ENCODE data around the gene REXO1. TPM values are rescaled to one million over a fixed set of nuclear protein-coding genes. Genes with fewer than 3 reads are reported as not detected.

Gene REXO1
- total and polyA plus RNA-seq, 2 donors from 2014 or later: 12.1 to 36.8 TPM

DNA sequence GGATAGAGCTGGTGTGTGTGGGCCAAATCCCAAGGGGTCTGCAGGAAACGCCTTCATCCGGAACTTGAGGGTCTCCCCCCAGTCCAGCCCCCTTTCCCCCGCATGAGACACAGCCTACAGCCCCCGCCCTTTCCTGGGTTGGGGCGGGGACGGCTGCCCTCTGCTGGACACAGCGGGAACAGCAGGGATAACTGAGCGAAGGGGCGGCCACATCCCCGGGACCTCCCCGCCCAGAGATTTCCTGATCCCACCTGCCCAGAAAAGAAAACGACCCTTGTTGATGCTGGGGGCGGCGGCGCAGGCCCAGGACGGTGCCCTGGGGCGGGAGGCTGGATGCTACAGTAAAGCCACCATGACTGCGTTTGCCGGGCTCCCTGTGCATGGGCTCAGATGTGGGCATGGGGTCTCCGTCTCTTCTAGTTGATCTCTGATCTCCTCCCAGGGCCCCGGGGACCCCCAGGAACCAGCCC, 80.8 kb downstream of the REXO1 start:
- peaks cover 0 to 14% (median 6%) of the 10 kb centered on the region in 3 donors for H3K9me3 ChIP-seq (ENCODE audit: control insufficient read depth in 2 of 3, insufficient read depth in 1 of 3, low read length in 3 of 3)
- no peak overlapping the region for H3K4me3 ChIP-seq (ENCODE audit: low read length in 3 of 3)
- H3K4me1 ChIP-seq (ENCODE audit: control insufficient read depth in 2 of 3, insufficient read depth in 2 of 3, low read depth in 1 of 3, low read length in 3 of 3): no peaks in the 10 kb centered on the region
- H3K9ac ChIP-seq (ENCODE audit: low read length in 3 of 3): no peak overlapping the region
- intact Hi-C loops (cut with DNase I): loop anchor here (5.0 kb wide), 1 partner anchor 220 kb away; no protein-coding TSS in a partner anchor
- no peak overlapping the region for H3K27ac ChIP-seq (ENCODE audit: low read depth in 2 of 2, low read length in 2 of 2)
- TF ChIP-seq, protein P1, sequence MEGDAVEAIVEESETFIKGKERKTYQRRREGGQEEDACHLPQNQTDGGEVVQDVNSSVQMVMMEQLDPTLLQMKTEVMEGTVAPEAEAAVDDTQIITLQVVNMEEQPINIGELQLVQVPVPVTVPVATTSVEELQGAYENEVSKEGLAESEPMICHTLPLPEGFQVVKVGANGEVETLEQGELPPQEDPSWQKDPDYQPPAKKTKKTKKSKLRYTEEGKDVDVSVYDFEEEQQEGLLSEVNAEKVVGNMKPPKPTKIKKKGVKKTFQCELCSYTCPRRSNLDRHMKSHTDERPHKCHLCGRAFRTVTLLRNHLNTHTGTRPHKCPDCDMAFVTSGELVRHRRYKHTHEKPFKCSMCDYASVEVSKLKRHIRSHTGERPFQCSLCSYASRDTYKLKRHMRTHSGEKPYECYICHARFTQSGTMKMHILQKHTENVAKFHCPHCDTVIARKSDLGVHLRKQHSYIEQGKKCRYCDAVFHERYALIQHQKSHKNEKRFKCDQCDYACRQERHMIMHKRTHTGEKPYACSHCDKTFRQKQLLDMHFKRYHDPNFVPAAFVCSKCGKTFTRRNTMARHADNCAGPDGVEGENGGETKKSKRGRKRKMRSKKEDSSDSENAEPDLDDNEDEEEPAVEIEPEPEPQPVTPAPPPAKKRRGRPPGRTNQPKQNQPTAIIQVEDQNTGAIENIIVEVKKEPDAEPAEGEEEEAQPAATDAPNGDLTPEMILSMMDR (IDR thresholded peaks at IDR 0.05; ENCODE audit: borderline replicate concordance, extremely low read depth, insufficient read depth): peak; percentile 86
- H3K36me3 ChIP-seq (ENCODE audit: control insufficient read depth in 2 of 3, insufficient read depth in 3 of 3, low read length in 3 of 3): no peaks in the 10 kb centered on the region
- peaks cover 32% of the 10 kb centered on the region for H3K27me3 ChIP-seq (ENCODE audit: control insufficient read depth, insufficient read depth, low read length)
- no peak for FAIRE-seq
- DNase-seq: peak in 4 of 5 donors; percentile 37 to 75 (median 64)

DNA sequence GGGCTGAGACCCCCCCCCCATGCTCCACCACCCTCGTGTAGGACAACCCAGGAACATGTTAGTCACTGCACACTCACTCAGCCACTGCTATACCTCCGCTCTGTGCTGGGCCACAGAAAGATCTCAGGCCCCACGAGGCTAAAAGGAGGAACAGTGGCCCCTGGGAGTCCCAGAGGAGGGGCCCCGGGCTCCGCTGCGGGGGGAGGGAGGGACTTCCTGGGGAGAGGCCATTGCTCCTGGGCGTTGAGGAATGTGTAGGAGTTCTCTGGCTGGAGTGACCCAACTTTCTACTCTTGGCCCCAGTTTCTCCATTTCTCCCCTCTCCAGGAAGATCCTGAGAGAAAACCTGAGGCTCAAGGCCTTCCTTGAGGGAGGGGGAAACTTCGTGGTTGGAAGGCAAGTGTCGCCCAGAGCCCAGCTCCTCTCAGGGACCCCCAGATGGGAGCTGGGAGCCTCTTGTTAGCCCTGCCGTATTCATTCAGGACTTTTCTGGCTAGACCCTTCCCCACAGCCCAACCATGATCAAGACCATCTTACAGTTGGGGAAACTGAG, 81.4 kb downstream of the REXO1 start:
- Histone ChIP-seq H3K9me3 (ENCODE audit: control insufficient read depth in 2 of 3, insufficient read depth in 1 of 3, low read length in 3 of 3) (peaks cover 0 to 14% (median 6%) of the 10 kb centered on the region in 3 donors), H3K36me3 (ENCODE audit: control insufficient read depth in 2 of 3, insufficient read depth in 3 of 3, low read length in 3 of 3) (no peaks in the 10 kb centered on the region), H3K9ac (ENCODE audit: low read length in 3 of 3) (no peak overlapping the region), H3K27ac (ENCODE audit: low read depth in 2 of 2, low read length in 2 of 2) (no peak overlapping the region), H3K4me1 (ENCODE audit: control insufficient read depth in 2 of 3, insufficient read depth in 2 of 3, low read depth in 1 of 3, low read length in 3 of 3) (no peaks in the 10 kb centered on the region), H3K4me3 (ENCODE audit: low read length in 3 of 3) (no peak overlapping the region), H3K27me3 (ENCODE audit: control insufficient read depth, insufficient read depth, low read length) (peaks cover 32% of the 10 kb centered on the region)
- FAIRE-seq (no peak), DNase-seq (no peak)
- TF ChIP-seq, protein P1 (IDR thresholded peaks at IDR 0.05; ENCODE audit: borderline replicate concordance, extremely low read depth, insufficient read depth): no peak
- intact Hi-C loops (cut with DNase I): loop anchor here (5.0 kb wide), 1 partner anchor 220 kb away; no protein-coding TSS in a partner anchor

DNA sequence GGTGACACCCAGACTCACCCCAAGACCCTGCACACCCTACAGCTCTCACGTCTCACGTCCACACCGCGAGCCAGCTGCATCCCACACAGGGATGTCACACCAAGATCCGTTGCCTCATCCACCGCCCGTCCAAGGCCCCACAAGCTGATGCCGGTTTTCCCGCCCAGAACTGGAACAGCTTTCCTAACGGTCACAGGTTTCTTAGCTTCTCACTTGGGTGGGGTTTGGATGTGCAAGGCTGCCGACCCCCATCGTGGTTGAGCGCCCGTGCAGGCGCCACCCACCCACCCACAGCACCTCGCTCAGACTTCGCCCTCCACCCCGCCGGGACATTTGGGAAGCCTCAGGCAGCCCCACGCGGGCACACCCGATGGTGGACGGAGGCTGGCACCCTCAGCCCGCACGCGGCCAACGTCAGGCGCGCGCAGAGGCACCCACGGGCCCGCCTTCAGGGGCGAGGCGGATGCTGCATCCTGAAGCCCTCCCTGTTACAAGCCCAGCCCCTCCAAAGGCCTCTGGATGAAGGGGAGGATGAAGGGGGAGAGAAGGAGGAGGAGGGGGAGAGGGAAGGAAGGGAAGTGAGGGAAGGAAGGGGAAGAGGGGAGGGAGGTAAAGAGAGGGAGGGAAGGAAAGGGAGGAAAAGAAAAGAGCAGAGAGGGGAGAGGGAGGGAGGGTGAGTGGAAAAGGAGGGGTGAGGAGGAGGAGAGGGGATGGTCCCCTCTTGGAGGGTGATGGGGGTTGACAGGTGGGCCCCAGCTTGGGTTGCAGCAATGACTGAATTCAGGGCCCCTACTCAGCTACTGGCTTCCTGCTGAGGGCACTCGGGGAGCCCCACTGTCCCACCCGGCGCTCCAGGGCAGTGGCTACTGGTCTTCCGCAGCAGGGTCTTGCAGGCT, 82.1 kb downstream of the REXO1 start:
- H3K27ac ChIP-seq (ENCODE audit: low read depth in 2 of 2, low read length in 2 of 2): no peak overlapping the region
- H3K36me3 ChIP-seq (ENCODE audit: control insufficient read depth in 2 of 3, insufficient read depth in 3 of 3, low read length in 3 of 3): no peaks in the 10 kb centered on the region
- peaks cover 0 to 10% (median 6%) of the 10 kb centered on the region in 3 donors for H3K9me3 ChIP-seq (ENCODE audit: control insufficient read depth in 2 of 3, insufficient read depth in 1 of 3, low read length in 3 of 3)
- H3K9ac ChIP-seq (ENCODE audit: low read length in 3 of 3): no peak overlapping the region
- intact Hi-C loops (cut with DNase I): loop anchor here (5.0 kb wide), 1 partner anchor 219 kb away; no protein-coding TSS in a partner anchor
- H3K27me3 ChIP-seq (ENCODE audit: control insufficient read depth, insufficient read depth, low read length): peaks cover 39% of the 10 kb centered on the region
- DNase-seq (no peak), FAIRE-seq (no peak)
- TF ChIP-seq, protein P1 (IDR thresholded peaks at IDR 0.05; ENCODE audit: borderline replicate concordance, extremely low read depth, insufficient read depth): no peak
- no peaks in the 10 kb centered on the region for H3K4me1 ChIP-seq (ENCODE audit: control insufficient read depth in 2 of 3, insufficient read depth in 2 of 3, low read depth in 1 of 3, low read length in 3 of 3)
- H3K4me3 ChIP-seq (ENCODE audit: low read length in 3 of 3): no peak overlapping the region

Small RNA genes within 50 kb of the gene (microRNA-seq; reads per million reads assigned to microRNA genes)
- gene MIR1909: not detected

Other genes with a start within 250 kb of the REXO1 start
- 200 TPM for gene UQCR11, start 243.0 kb downstream of the REXO1 start, total RNA-seq
- gene UQCR11, start 243.0 kb downstream of the REXO1 start, polyA plus RNA-seq (ENCODE audit: insufficient read depth, low read depth, low replicate concordance): 777 TPM
- gene TCF3, start 195.9 kb downstream of the REXO1 start, total RNA-seq: 50.2 TPM
- 20.3 TPM for gene TCF3, start 195.9 kb downstream of the REXO1 start, polyA plus RNA-seq (ENCODE audit: insufficient read depth, low read depth, low replicate concordance)
- gene ONECUT3, start 95.0 kb downstream of the REXO1 start, total RNA-seq: not detected
- gene ONECUT3, start 95.0 kb downstream of the REXO1 start, polyA plus RNA-seq (ENCODE audit: insufficient read depth, low read depth, low replicate concordance): not detected
- 3.6 TPM for gene ATP8B3, start 36.2 kb downstream of the REXO1 start, total RNA-seq
- 0.24 TPM for gene ATP8B3, start 36.2 kb downstream of the REXO1 start, polyA plus RNA-seq (ENCODE audit: insufficient read depth, low read depth, low replicate concordance)
- 22.2 TPM for gene KLF16, start 15.1 kb upstream of the REXO1 start, total RNA-seq
- gene KLF16, start 15.1 kb upstream of the REXO1 start, polyA plus RNA-seq (ENCODE audit: insufficient read depth, low read depth, low replicate concordance): 10.4 TPM
- 63.8 TPM for gene ABHD17A, start 37.0 kb upstream of the REXO1 start, total RNA-seq
- 65.1 TPM for gene ABHD17A, start 37.0 kb upstream of the REXO1 start, polyA plus RNA-seq (ENCODE audit: insufficient read depth, low read depth, low replicate concordance)
- 10.3 TPM for gene ADAT3, start 56.9 kb upstream of the REXO1 start, total RNA-seq
- 6.1 TPM for gene ADAT3, start 56.9 kb upstream of the REXO1 start, polyA plus RNA-seq (ENCODE audit: insufficient read depth, low read depth, low replicate concordance)
- 90.1 TPM for gene SCAMP4, start 56.9 kb upstream of the REXO1 start, total RNA-seq
- 49.5 TPM for gene SCAMP4, start 56.9 kb upstream of the REXO1 start, polyA plus RNA-seq (ENCODE audit: insufficient read depth, low read depth, low replicate concordance)
- gene CSNK1G2, start 92.7 kb upstream of the REXO1 start, total RNA-seq: 66.2 TPM
- 33.1 TPM for gene CSNK1G2, start 92.7 kb upstream of the REXO1 start, polyA plus RNA-seq (ENCODE audit: insufficient read depth, low read depth, low replicate concordance)
- gene BTBD2, start 167.2 kb upstream of the REXO1 start, total RNA-seq: 70.3 TPM
- gene BTBD2, start 167.2 kb upstream of the REXO1 start, polyA plus RNA-seq (ENCODE audit: insufficient read depth, low read depth, low replicate concordance): 57.0 TPM
- 190 TPM for gene MKNK2, start 202.8 kb upstream of the REXO1 start, total RNA-seq
- gene MKNK2, start 202.8 kb upstream of the REXO1 start, polyA plus RNA-seq (ENCODE audit: insufficient read depth, low read depth, low replicate concordance): 67.2 TPM
- 59.7 TPM for gene MOB3A, start 247.8 kb upstream of the REXO1 start, total RNA-seq
- gene MOB3A, start 247.8 kb upstream of the REXO1 start, polyA plus RNA-seq (ENCODE audit: insufficient read depth, low read depth, low replicate concordance): 16.9 TPM
- gene IZUMO4, start 248.4 kb upstream of the REXO1 start, total RNA-seq: 4.3 TPM
- gene IZUMO4, start 248.4 kb upstream of the REXO1 start, polyA plus RNA-seq (ENCODE audit: insufficient read depth, low read depth, low replicate concordance): 8.9 TPM